DMS114 treated with DMSO at 0.1 percent for 48 hours (cell line): ENCODE data around the gene KCNMA1.

Source experiments
- DNase-seq: peaks from one replicate; lab custom pipeline; 2025; ENCODE audit not compliant: unreplicated experiment; lab: John Stamatoyannopoulos, UW

Gene KCNMA1

DNA sequence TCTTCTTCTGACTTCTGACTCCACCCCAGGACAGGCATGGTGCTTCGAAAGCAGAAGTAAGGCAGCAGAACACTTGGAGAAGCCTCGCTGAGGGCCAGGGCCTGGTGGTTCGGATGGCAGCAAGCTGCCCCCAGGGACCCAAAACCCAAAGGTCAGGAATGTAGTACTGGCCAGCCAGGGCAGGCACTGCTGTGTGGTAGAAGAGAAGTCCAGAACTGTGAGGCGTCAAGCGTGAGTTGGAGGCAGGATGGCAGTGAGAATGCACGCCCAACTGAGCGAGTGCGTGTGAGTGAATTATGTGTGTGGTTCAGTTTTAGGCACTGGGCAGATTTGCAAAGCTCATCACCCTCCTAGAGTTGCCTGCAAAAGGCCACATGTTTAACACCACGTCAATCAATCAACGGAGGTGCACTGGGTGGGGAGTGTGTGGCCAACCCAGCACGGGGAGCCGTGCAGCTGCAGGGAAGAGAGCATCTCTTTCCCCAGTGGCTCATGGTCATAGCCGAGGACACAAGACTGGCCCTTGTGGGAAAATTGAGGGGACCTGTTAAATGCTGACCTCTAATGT lies 144.3 kb downstream of the KCNMA1 start:
- no peak for DNase-seq

DNA sequence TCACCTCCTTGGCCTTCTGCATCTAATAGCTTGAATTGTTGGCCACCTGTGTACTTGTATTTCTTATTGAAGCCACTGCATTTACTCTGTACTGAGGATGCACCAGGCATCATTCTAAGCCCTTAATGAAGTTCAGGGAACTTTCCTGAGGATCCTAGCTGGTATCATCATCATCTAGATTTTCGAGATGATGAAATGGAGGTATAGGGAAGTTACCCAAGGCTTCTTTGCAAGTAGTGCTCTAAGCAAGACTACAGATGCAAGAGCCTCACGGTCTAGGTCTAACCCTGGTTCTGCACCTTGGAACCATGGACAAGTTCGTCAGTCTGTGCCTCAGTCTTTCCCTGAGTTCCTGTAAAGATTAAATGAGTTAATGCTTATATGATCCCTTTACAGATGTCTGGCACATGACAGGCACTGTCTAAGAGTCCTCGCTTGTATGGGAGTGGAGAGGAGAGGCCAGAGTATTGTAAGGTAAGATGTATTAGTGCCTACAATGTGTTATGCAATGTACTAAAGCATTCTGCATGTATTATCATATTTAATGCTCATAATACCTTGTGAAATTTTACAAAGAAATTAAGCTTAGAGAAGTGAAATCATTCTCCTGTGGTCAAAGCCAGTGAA lies 145.1 kb downstream of the KCNMA1 start:
- DNase-seq: no peak

DNA sequence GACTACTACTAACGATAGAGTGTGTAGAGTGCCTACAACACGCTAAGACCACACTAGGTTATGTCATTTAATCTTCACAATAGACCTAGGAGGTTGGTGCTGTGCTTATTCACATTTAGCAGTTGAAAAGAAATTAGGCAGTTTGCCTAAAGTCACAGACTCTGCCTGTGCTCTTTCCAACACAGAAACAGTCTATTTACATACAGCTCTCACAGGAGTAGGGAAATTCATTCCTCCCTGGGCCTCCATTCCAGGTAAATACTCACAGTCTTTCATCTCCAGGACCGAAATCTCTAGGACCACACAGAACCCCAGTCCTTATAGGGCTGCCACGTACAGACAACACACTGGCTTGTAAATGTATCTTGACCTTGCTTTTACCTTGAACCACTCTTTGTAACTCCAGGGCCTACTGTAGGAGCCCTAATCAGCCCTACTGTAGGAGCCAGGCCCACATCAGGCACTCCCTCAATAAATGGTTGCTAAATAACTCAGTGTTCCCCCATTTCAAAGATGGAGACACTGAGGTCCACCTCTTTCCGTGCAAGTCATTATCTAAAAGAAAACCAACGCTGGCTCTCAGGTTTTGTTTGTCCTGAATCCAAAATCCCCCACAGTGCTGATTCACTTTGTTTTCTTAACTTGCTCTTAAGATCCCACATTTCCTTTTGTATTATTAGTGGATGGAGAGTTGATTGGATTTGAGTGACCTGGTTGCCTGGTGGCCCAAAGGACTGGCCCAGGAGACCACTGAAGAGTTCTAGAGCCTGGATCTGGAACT lies 146.9 kb downstream of the KCNMA1 start:
- DNase-seq: no peak

DNA sequence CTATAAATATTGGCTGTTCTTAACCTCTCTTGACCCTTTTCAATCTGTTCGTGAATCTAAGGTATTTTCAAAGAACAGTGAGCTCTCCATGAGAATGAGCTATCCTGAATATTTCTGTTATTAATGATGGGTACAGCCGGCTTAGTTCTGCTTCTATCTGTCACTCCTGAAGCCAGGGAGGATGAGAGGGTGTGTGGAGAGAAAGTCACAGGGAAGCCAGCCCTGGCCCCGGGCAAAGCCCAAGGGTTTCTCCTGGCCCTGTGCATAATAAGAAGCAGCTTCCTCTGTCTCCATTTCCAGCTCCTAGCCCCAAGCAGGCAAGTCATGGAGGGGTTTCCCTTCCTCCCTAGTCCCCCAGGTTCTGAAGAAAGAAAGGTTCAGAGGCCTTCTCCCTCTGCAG lies 151.1 kb downstream of the KCNMA1 start:
- DNase-seq: no peak

DNA sequence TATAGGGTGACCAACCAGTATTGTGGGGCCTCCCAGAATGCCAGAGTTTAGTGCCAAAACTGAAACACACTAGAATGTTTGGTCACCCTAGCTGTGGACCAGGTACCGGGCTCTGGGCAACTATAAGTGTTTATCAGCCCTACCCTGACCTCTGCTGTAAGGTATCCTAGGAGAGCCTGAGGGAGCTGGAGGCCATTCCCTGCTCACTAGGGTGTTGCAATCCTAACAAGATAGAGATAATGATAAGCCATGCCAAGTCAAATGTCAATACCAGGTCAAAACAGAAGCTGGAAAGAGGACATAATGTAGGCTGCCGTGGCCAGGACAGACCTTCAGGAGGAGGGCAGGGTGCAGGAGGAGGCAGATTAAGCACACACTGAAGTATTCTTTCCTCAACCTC lies 151.8 kb downstream of the KCNMA1 start:
- DNase-seq: no peak

DNA sequence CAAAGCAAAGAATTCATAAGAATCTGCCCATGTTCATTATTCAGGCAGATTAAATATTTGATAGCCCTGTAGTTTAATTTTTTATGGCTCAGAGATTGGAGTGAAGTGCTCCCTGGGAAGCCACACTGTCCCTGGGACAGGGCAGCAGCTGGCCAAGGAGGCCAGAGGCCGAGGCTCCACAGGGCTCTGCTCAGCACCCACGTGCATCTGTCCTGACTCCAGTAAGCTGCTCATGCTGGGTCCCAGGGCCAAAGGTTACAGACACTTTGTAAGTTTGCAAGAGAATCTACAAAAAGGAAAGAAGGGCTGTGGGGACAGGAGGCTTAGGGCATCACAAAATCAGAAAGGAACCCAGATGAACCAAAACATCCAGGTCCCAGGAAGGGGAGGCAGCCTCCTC lies 155.5 kb downstream of the KCNMA1 start:
- DNase-seq: no peak

DNA sequence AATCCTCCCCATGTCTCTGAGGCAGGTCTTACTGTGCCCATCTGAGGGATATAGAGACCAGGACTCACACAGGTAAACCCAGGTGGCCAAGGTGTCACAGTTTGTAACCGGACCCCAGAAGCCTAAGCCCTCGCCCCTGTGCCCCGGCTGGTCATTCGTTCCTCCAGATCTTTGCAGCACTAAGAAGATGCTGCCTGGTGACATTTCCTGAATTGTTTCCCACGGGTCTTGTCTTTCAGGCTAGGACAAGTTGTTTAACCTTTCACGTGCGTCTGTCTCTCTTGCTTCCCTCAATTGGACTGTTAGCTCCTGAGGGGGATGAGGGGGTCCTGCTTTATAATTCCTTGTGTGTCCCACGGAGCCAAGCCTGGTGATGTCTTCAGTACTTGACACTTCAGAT lies 158.0 kb downstream of the KCNMA1 start:
- no peak for DNase-seq

DNA sequence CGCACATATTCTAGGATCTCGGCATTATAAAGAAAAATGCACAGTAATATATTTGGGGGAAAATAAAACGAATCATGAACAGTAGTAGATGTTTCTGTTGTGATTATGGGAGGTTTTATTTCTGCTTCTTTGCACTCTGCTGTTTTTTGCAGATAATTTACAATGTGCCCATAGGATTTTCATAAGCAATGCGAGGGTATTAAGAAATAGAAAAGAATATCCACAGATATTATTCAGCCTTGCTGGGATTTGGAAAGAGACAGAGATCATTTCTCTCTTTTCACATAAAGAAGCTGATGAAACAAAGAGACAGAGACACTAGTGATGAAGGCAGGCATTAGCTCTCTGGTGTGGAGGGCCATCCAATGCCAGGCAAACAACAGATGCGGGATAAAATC lies 158.6 kb downstream of the KCNMA1 start:
- no peak for DNase-seq

DNA sequence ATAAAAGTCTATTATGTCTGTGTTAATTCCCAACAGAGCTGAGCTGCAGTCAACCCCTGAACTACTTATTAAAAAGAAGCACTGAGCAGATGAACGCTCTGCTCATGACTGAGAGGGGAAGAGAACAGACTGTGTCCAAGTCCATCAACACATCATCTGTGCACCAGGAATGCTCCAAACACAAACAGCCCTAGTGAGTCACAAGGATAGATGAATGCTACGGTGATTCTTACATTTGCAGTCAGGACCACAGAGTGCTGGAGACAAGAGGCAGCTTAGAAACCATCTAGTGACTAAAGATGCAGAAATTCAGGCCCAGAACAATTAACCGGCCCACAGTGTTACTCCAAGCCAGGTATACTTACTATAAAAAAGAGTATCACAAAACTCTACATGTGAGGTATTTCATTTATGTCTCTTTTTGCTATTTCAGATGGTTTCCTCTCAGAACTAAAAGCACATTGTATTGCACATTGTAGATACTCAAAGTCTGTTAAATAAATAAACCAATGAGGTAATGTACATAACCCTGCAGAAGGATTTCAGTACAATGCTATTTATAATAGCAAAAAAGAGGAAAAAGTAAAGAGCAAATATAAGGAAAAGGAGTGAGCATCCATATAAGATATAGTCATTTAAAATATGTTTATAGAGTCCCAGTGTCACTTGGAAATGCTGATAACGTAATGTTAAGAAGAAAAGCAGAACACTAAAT lies 159.2 kb downstream of the KCNMA1 start:
- DNase-seq: no peak

DNA sequence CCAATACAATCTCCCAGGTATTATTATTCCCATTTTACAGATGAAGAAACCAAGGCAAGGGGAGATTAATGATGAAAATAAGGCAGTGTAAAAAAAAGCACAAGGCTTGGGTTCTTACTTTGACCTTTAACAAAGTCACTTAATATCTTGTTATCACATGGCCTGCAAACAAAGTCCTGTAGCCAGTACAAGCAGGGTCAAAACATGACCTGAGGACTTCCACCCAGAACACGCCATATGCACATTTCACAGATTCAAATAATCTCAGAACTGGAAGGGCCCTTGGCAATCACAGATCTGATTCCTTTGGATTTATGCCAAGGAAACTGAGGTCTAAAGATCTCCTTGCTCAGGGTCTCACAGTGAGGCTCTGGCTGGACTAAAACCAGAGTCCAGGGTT lies 162.1 kb downstream of the KCNMA1 start:
- DNase-seq: no peak

DNA sequence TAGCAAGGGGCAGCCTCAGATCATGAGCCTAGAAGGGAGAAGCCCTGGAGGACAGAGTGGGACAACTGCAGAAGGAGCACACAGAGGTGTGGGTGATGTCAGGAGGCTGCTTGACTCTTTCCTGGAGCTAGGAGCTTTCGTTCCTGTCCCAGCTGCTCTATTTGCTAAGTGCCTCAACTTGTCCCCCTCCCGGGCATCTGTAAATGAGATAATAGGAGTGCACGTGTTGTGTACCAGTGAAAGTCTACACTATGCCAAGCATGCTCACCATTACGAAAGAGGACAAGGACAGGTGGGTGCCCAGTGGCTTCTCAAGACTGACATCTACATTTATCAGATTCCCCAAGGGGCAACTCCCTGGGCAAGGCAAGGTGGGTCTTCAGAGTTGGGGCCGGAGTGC lies 162.7 kb downstream of the KCNMA1 start:
- DNase-seq: no peak

DNA sequence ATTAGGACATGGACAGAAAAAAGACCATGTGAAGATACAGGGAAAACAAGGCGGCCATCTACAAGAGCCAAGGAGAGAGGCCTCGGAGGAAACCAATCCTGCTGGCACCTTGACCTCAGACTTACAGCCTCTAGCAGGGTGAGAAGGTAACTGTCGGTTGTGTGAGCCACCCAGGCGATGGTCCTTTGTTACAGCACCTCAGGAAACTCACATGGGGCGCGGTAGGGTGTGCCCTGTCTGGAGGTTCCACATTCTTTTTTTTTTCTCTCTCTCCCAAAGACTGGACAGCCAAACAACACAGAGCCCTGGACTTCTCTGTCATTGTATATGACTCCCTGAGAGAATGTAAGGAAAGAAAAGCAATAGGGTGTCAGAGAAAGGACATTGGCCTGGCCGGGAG lies 163.2 kb downstream of the KCNMA1 start:
- no peak for DNase-seq

DNA sequence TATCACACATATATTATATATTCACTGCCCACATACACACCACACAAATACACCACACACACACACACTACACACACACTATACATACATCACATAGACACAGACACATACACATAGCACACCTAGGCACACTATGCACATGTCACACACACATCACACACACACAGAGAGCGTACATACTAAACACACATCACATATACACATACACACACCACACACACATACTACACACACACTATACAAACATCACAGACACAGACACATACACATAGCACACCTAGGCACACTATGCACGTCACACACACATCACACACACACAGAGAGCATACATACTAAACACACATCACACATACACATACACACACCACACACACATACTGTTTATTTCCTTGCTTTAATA lies 165.5 kb downstream of the KCNMA1 start:
- DNase-seq: no peak

DNA sequence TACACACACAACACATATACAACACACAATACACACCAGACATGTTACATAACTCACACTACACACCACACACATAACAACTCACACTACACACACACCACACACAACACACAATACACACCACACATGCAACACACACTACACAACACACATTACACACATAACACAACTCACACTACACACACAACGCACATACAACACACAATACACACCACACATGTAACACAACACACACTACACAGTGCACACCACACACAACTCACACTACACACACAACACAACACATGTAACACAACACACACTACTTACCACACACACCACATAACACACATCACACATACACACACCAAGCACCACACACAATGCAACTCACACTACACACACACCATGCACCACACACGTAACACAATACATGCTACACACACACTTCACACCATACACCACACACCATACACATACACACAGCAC lies 166.5 kb downstream of the KCNMA1 start:
- DNase-seq: no peak

DNA sequence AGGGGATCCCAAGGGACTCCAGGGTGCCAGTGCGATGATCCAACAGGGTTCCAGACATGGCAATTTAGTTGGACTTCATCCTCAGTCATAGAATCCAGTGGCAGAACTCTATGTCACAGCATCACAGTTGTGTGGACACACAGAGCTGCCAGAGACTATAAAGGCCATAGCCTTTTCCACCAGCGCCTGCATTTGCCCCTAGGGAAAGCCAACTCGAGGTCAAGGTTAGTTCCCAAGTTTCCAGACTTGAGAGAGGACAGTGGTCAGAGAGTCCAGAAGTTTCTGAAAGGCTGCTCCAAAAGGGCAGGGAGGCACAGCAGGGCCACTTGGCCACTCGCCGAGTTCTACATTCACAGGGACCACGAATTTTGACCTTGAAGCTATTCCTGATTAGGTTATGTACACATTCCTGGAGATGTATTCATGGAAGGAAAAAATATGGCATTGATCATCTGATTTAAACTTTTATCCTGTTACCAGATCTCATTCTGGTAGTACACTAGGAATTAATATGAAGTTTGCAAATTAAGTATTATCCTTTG lies 170.1 kb downstream of the KCNMA1 start:
- DNase-seq: no peak

DNA sequence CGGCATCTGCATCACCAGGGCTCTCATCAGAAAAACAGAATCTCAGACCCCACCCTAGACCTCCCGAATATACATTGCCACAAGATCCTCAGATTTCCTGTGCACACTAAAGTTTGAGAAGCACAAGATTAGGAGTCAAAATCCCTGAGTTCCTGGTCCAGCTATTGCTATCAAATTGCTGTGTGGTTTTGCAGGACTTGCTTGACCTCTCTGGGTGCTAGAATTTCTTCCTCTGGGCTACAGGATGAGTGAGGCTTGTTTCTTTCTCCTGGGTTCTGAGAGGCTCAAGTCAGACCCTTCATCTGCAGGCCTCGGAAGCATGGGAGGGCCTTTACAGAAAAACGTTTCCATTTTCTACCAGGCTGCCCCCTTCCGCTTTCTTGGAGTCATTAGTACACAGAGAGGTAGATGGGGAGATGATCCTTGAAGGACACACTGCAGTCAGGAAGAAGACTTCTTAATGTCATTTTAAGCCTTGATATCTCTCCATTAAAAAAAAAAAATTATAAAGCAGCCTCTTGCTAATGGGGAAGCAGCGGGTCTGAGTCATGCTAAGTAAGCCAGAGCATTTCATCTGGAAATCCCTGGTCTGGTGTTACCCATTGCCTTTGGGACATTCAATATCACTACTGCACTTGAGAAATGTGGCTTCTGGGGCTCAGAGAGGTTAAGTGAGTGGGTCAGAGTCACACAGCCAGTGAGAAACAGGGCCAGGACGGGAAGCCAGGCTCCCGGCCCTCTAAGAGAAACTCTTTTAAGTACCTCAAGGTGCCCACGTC lies 173.5 kb downstream of the KCNMA1 start:
- no peak for DNase-seq

DNA sequence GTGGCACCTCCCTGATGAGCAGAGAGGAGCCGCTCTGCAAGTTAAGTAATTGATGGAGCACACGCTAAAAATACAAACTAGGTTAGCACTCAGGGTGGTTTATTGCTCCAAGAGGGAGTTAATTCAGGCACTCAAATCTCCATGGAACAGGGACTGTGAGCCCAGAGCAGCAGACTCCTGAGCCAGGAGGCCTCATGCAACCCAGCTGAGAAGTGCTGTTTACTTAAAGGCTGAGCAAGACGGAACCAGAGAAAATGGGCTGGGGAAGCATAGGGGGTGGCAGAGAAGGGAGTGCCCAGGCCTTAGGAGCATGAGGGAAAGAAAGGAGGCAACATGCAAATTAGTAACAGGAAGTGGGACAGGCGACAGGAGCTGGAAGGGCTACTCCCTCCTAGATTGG lies 174.1 kb downstream of the KCNMA1 start:
- DNase-seq: no peak

DNA sequence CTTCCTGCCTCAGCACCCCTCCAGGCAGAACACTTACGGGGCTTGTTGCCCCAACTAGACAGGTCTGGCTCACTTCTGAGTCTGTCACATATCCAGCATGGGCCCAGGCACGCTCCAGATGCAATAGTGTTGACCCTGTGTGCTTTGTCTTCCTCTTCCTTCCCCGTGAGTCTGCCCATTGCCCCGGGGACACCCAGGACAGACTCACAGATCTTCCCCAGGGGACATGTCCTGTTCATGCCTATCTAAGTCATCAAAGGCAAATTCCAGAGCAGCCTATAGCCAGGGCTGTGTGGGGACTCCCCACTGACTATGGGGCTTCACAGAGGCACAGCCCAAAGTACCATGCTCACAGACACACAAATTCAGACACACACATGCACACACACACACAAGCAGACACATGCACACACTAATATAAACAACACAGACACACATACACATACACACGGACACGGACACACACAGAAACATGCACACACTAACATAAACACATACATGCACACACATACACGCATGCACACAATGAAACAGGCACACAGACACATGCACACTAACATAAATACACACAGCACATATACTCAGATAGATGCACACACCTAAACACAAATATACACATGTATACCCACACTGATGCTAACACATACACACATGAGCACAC lies 175.8 kb downstream of the KCNMA1 start:
- DNase-seq: no peak

DNA sequence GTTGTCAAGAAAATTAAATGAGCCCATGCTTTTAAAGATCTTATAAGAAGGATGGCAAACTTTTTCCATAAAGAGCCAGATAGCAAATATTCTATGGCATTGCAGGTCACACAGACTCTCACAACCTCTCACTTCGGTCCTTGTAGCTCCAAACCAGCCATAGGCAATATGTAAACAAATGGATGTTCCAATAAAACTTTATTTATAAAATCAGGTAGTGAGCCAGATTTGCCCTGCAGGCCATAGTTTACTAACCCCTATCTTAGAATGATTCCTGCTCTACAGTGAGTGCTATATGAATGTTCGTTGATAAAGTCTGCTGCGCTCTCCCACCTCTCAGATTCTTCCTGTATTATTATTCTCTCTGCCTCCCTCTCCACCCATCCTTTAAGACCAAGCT lies 177.7 kb downstream of the KCNMA1 start:
- DNase-seq: no peak

DNA sequence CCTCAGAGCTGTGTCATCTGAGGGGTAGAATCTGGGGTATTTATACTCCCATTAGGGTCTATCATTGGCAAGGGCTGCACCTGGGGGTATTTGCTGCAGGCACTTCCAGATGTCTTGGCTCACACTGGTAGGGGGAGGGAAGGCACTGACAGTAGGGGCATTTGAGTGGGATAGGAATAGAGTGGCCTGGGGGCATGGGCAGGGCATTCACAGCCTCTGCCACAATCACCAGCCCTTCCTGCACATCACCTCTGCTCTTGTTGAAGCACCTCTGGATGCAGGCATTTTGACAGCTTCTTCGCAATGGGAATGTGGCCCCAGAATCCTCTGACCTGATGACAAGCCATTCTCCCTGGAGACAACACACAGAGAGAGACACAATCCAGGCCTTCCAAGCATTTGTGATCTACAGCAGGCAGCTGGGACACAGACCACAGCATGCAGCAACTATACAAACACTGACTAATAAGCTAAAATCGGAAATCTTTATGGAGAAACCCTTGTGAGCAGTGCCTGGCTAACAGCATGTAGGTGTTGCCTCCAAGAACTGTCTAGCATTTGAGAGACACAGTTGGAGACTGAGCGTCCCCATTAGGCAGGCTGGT lies 178.5 kb downstream of the KCNMA1 start:
- DNase-seq: no peak
